Fibroblast of villous mesenchyme (primary cell): Measurements from ENCODE around the gene TCF25. TPM values are rescaled to one million over a fixed set of nuclear protein-coding genes. Genes with fewer than 3 reads are reported as not detected.
A peak's percentile ranks its signal among the peaks of the same experiment; 100 is the strongest.

Source experiments
- DNase-seq: peaks from one replicate; pipeline ENCODE4 v3.0.0-alpha.2; 2010; ENCODE audit warnings: low read depth
- H3K4me3 ChIP-seq: 2 replicates; pipeline ENCODE4 v1.5.1; 2011; ENCODE audit warnings: low read depth, mild to moderate bottlenecking, low read length
- CTCF ChIP-seq: IDR thresholded peaks from 2 replicates; pipeline ENCODE4 v1.5.1; 2012; ENCODE audit warnings: low read depth, mild to moderate bottlenecking, low read length; ENCODE audit not compliant: insufficient read depth
- total RNA-seq: library from RNA; depleted of rRNA; stranded (reverse); fragments of >200 nt; gene quantifications from 2 replicates; pipeline ENCODE4 v1.2.3, GENCODE V29; 2012

The TCF25 gene
- total RNA-seq, 1 donor, result 188 TPM

GRCh38 chr16:89908236-89908635 is 34.8 kb downstream of the TCF25 start:
- H3K4me3 ChIP-seq, result no peak overlapping the region
- DNase-seq, result no peak
- no peak for TF ChIP-seq CTCF

- DNase-seq, result peak; percentile 83
- no peak overlapping the region for H3K4me3 ChIP-seq
- peak; percentile 94 for TF ChIP-seq CTCF
Measured at GRCh38 chr16:89909777-89910716, 36.7 kb downstream of the TCF25 start.

DNA sequence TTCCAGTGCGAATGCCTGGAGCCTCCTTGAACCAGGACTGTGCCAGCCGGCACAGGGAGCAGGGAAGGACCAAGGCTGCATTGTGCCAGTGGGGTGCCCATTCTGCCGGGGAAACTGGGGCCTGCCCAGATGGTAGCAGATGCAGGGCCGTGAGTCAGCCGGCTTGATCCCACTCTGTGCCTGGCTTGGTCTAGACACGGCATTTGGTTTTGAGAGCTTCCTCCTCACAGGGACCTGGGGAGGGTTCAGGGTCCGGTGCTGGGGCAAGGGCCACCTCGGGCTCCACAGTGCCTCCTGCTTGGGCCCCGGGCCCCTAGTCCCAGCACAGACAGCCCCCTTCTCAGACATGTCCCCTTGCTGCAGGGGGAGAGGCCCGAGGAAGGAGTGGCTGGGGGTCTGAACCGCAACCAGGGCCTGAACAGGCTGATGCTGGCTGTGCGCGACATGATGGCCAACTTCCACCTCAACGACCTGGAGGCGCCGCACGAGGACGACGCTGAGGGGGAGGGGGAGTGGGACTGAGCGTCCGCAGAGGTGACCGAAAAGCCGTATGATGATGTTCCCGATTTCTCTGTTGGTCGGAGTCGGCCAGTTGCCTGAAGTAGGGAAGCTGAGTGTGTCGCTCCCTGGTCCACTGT is 37.4 kb downstream of the TCF25 start:
- DNase-seq, result no peak
- TF ChIP-seq CTCF, result no peak
- no peak overlapping the region for H3K4me3 ChIP-seq

DNA sequence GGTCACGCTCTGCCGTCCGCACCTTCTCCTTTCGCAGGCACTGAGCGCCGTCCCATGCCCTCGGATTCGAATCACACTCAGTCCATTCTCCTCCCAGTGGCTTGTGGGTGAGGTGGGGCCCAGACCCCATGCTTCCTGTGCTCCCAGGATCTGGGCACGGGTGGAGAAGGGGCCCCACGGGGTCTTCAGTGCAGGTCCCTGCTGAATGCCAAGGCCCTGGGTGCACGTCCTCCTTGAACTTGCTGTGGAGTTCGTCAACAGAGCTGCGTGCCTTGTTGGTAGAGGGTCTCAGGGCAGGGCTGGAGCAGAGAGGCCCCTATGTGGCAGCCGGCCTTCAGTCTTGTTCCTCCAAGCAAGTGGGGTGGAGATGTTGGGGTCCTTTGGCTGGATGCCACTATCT is 38.0 kb downstream of the TCF25 start:
- TF ChIP-seq CTCF, result no peak
- DNase-seq, result no peak
- no peak overlapping the region for H3K4me3 ChIP-seq

DNA sequence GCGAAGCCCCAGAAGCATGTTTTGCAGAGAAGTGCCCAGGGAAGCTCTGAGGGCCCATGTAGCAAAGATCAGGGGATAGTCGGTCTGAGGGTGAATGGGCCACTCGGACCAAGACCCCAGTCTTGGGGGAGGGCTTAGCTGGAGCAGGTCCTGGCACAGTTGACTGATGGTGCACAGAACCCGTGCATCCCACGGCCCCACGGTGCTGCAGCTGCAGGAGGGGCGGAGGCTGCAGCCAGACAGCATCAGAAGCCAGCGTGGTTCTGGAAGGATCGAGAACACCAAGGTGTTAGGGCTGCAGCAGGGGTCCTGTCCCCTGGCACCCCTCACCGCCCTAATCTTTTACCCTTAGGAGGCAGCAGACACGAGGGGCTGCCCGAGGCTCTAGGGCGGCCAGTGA is 38.8 kb downstream of the TCF25 start:
- DNase-seq, result no peak

DNA sequence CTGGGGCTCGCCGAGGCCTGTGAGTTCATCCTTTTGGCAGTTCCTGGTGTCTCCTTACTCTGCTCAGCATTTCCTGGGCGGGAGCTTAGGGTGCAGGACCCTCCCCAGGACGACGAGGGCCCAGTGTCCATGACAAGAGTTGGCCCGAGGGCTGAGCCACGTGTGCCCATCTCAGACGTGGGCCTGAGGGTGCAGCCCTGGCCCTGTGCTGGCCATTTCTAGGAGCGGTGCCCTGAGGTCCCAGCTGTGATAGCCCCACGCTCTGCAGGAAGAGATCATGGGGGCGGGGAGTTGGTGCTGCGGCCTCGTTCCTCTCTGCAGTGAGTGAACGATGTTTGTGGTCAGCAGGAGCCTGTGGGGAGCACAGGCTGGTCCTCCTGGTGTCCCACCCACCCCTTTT is 39.2 kb downstream of the TCF25 start:
- DNase-seq, result no peak
- TF ChIP-seq CTCF, result no peak
- no peak overlapping the region for H3K4me3 ChIP-seq

More for the DNA sequence above, 38.8 kb downstream of the TCF25 start:
- H3K4me3 ChIP-seq, result no peak overlapping the region
- no peak for TF ChIP-seq CTCF
